HG03575 (cell line): ENCODE data around the gene MMRN2.
A peak's percentile ranks its signal among the peaks of the same experiment; 100 is the strongest.

Experiments
- ATAC-seq: cut with Tn5 transposase; IDR thresholded peaks from one replicate; pipeline ENCODE4 v1.9.1; 2021; ENCODE audit not compliant: unreplicated experiment, insufficient number of reproducible peaks, low FRiP score; ENCODE audit errors: extremely low read depth

Gene MMRN2

DNA sequence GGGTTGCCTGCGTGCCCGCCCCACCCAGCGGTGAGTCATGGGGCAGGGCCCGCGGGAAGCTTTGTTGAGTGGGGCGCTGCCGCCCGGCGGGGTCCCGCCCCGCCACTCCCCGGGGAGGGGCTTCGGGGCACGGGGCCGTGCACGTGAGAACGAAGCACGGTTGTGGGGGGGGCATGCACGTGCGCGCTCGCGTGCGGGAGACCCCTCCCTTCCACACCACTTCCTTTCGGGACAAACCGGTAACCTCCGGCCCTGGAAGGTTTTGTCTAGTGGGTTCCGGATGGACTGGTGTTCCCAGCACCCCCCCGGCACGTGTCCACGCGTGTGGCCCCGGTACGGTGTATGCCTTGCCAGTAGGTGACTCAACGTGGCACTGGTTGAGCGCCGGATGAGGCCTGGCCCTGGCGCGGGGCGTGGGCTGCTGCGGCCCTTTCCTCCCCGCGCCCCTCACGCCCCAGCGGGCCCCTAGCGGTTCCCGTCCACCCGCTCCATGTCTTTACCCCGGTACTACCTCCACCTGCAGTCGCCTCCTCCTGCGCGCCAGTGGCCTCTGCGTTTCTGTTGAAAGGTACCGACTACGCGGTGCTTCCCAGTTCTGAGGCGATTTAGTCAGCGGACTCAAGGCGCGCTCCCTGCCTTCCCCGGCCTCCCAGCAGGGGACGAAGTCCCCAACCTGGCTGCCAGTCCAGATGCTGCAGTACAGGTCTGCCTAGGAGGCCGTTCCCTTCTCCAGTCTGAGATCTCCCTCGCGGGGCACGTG lies 14.0 kb upstream of the MMRN2 start:
- ATAC-seq: no peak

- ATAC-seq: no peak
Observed at GRCh38 chr10:86970982-86971231, 13.5 kb upstream of the MMRN2 start.

GRCh38 chr10:86970162-86970981 lies 13.0 kb upstream of the MMRN2 start:
- no peak for ATAC-seq

- ATAC-seq: no peak
Observed at GRCh38 chr10:86969421-86970041, 12.1 kb upstream of the MMRN2 start.

- ATAC-seq: no peak
Observed at GRCh38 chr10:86968994-86969355, 11.6 kb upstream of the MMRN2 start.

DNA sequence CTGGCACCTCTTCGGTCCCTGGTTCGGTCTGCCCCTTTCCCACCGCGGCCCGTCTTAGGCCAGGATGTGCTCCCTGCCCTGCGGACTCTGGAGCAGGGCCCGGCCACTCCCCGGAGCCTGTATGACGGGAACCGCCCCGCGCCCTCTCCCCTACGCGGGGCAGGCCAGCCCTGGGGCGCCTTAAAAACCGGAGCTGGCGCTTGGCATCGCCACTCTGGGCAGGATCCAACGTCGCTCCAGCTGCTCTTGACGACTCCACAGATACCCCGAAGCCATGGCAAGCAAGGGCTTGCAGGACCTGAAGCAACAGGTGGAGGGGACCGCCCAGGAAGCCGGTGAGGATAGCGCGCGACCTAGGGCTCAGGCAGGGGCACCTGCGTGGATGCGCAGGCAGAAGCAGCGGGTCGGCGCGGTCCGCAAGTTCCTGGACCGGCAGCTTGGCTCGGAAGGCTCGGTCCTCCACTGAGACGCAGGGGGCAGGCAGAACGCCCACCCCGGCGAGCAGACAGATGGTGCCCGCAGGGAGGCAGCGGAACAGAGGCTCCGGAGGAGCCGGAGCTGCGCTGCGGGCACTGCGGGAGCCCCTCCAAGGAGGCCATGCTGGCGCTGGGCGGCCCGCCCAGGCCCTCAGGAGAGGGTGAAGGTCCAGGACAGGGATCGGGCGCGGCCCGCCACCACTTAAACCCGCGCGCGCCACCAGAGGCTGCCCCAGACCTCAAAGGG lies 11.0 kb upstream of the MMRN2 start, which contains the start of gene ADIRF:
Gene ADIRF (plus strand): TSS at position 212 of the 723 bp plus-strand sequence. CDS start 63 bp downstream, at position 275.
- no peak for ATAC-seq

GRCh38 chr10:86967481-86967941 lies 10.1 kb upstream of the MMRN2 start:
- no peak for ATAC-seq

- no peak for ATAC-seq
Observed at GRCh38 chr10:86965986-86966654, 8.7 kb upstream of the MMRN2 start.

DNA sequence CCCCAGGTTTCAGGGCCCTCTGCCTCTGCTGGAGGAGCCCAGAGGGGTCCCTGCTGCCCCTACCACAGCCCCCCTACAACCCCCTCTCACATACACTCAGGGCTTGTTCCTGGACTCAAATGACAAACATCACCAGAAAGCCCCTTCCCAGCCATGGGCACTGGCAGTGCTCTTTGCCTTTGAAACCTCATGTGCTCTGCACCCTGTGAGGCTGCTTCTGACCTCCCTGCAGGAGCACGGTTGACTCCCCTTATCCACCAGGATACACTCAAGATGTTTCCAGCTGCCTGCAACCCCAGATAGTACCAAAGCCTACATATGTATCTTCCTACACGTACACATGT lies 7.4 kb upstream of the MMRN2 start:
- ATAC-seq: no peak

GRCh38 chr10:86964061-86964846 lies 6.8 kb upstream of the MMRN2 start:
- ATAC-seq: no peak

- no peak for ATAC-seq
Observed at GRCh38 chr10:86963341-86963919, 6.0 kb upstream of the MMRN2 start.

DNA sequence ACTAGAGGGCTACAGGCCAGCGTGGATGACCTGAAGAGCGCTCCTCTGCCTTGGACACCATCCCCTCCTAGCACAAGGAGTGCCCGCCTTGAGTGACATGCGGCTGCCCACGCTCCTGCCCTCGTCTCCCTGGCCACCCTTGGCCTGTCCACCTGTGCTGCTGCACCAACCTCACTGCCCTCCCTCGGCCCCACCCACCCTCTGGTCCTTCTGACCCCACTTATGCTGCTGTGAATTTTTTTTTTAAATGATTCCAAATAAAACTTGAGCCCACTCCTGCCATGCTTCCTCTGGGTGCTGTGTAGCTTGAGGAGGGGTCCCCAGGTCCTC lies 5.5 kb upstream of the MMRN2 start:
- ATAC-seq: no peak

GRCh38 chr10:86962136-86962980 lies 4.9 kb upstream of the MMRN2 start:
- no peak for ATAC-seq

DNA sequence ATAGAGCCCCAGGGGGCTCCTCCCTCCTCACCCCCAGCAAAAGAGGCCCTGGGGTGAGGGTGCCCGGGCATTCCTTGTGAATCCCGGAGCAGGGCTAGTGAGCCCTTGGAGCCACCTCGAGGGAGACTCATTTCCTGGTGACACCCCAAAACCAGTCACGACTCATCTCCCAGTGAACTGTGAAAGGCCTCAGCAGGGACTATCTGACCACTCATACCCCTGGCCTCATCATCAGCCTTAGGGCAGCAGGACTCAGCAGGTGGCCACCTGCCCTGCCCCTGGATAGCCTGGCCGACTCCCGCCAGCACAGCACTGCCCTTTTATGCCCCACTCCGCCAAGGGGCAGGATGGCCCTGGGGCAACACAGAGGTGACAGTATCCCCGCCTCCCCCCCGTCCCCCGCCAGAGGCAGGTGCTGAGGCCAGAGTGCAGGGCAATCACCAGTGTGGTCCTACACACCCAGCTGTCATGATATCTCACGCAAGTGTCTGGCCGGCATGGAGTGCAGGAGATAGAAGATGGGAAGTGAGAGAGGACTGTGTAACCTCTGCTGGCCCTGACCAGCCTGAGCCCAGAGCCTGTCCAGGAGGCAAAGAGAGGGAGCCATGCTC lies 4.2 kb upstream of the MMRN2 start:
- no peak for ATAC-seq

DNA sequence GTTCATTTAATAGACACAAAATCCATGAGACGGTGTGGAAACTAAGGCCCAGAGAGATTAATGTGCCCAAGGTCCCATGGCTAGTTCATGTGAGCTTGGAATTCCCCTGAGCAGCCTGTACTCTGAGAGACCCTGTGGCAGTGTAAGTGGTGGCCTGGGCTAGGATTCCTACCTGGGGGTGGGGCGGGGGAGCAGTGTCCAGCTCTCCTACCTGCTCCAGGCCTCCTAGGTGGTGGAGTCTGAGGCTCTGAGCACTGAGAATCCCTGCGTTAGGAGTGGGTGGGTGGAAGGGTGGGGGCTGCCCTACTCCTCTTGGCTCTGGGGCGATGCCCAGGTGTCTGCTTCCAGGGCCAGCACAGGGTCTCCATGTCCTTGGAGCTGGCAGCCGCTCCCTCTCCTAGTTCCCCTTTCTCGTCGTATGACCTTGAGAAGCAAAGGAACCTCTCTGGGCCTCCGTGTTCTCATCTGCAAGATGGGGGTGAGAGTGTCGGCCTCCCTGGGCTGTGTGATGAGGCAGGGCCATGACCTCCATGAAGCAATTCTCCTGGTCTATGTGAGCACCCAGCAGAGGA lies 3.5 kb upstream of the MMRN2 start:
- ATAC-seq: no peak

DNA sequence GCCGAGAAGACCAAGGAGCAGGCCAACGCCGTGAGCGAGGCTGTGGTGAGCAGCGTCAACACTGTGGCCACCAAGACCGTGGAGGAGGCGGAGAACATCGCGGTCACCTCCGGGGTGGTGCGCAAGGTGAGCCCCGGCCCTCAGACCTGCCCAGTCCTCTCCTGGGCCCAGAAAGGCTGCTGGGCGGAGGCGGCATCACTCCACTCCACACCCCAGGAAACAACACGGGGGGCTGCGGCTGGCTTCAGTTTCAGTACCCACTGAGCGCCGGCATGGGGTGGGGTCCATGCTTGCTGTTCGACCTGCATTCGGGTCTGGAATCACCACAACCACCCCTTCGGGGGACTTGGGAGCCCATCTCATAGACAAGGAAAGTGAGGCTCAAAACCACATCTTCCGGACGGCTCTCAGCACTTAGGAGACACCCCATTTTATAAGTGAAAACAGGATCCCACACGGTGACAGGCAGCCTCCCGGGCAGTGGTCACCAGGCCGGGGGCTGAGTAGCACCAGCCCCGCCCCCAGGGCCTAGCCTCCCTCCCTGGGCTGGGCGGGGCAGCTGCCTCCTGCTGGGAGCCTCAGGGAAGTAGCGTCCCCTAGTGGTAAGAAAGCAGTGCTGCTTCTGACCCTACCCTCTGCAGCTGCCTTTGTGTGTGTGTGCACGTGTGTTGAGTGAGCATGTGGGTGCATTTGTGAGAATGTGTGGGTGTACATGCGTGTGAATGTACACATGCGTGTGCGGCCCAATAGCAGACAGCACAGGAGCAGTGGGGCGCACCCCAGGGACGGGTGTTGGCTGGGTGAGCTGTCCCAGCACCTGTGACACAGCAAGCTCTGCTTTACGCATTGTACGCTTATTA lies 2.8 kb upstream of the MMRN2 start:
- peak; percentile 56 for ATAC-seq
